Neural cell (in vitro differentiated cells): ENCODE data around the gene EXOC3L1. TPM values are rescaled to one million over a fixed set of nuclear protein-coding genes. Genes with fewer than 3 reads are reported as not detected.

Experiments
- H2AFZ ChIP-seq: fragments of 200-600, 300-800 bp; sonication (generic), shearing (Covaris generic); 2 replicates; pipeline ENCODE4 v1.6.0; 2014; ENCODE audit warnings: low read depth, mild to moderate bottlenecking, antibody characterized with exemption, low read length, moderate library complexity
- H3F3A ChIP-seq: fragments of 200-600 bp; shearing (Covaris generic); 2 replicates; pipeline ENCODE4 v1.6.1; 2016; ENCODE audit warnings: mild to moderate bottlenecking, moderate library complexity, mixed read lengths, antibody characterized with exemption, low read length; ENCODE audit not compliant: insufficient read depth, poor library complexity, severe bottlenecking
- H3K27ac ChIP-seq: fragments of 200-600, 300-800 bp; sonication (generic), shearing (Covaris generic); 2 replicates; pipeline ENCODE4 v1.5.1; 2014; ENCODE audit warnings: mild to moderate bottlenecking, low read length, moderate library complexity
- H3K27me3 ChIP-seq: fragments of 300-800, 200-600 bp; sonication (generic), shearing (Covaris generic); 2 replicates; pipeline ENCODE4 v1.6.0; 2014; ENCODE audit warnings: mild to moderate bottlenecking, low read depth, low read length, moderate library complexity; ENCODE audit not compliant: insufficient read depth
- H3K36me3 ChIP-seq: fragments of 300-800, 200-600 bp; sonication (generic), shearing (Covaris generic); 2 replicates; pipeline ENCODE4 v1.5.1; 2014; ENCODE audit warnings: mild to moderate bottlenecking, antibody characterized with exemption, low read length, moderate library complexity; ENCODE audit not compliant: insufficient read depth
- H3K4me2 ChIP-seq: fragments of 300-800, 200-600 bp; sonication (generic), shearing (Covaris generic); 2 replicates; pipeline ENCODE4 v1.6.0; 2014; ENCODE audit warnings: mild to moderate bottlenecking, low read length
- H3K4me3 ChIP-seq: fragments of 300-800, 200-600 bp; sonication (generic), shearing (Covaris generic); 2 replicates; pipeline ENCODE4 v1.5.1; 2014; ENCODE audit warnings: mild to moderate bottlenecking, low read length, moderate library complexity
- H3K79me2 ChIP-seq: fragments of 200-600 bp; shearing (Covaris generic); replicated peaks from 2 replicates; pipeline ENCODE4 v1.6.0; 2014; ENCODE audit warnings: mild to moderate bottlenecking, low read length, moderate library complexity; ENCODE audit not compliant: insufficient read depth
- H3K9ac ChIP-seq: fragments of 300-800, 200-600 bp; sonication (generic), shearing (Covaris generic); 2 replicates; pipeline ENCODE4 v1.6.1; 2016; ENCODE audit warnings: mild to moderate bottlenecking, low read length, mixed read lengths
- H3K9me2 ChIP-seq: fragments of 200-600 bp; shearing (Covaris generic); 2 replicates; pipeline ENCODE4 v1.6.1; 2016; ENCODE audit warnings: mild to moderate bottlenecking, low read length, mixed read lengths; ENCODE audit not compliant: insufficient read depth
- H3K9me3 ChIP-seq: fragments of 200-600, 300-800 bp; sonication (generic), shearing (Covaris generic); 2 replicates; pipeline ENCODE4 v1.6.1; 2016; ENCODE audit warnings: mild to moderate bottlenecking, mixed run types, low read length, moderate library complexity, mixed read lengths
- H4K20me1 ChIP-seq: fragments of 200-600 bp; shearing (Covaris generic); 2 replicates; pipeline ENCODE4 v1.6.1; 2016; ENCODE audit warnings: mild to moderate bottlenecking, mixed run types; ENCODE audit not compliant: insufficient read depth
- EP300 ChIP-seq: fragments of 450-650 bp; conservative IDR thresholded peaks from 2 replicates; pipeline ENCODE4 v1.6.1; 2014; ENCODE audit warnings: antibody characterized with exemption, mild to moderate bottlenecking, moderate library complexity; ENCODE audit not compliant: poor library complexity, severe bottlenecking
- EZH2 ChIP-seq: fragments of 200-600, 300-800 bp; shearing (Covaris generic), sonication (generic); IDR thresholded peaks from 2 replicates; pipeline ENCODE4 v1.6.1; 2014; ENCODE audit warnings: antibody characterized with exemption, low read length, borderline replicate concordance, mild to moderate bottlenecking; ENCODE audit not compliant: insufficient read depth, poor library complexity, severe bottlenecking
- MXI1 ChIP-seq: fragments of 450-650 bp; conservative IDR thresholded peaks from 2 replicates; pipeline ENCODE4 v1.6.1; 2014; ENCODE audit warnings: antibody characterized with exemption, mild to moderate bottlenecking; ENCODE audit not compliant: poor library complexity, severe bottlenecking
- POLR2AphosphoS5 ChIP-seq: IDR thresholded peaks from 2 replicates; pipeline ENCODE4 v1.6.1; 2012
- RAD21 ChIP-seq: fragments of 450-650 bp; conservative IDR thresholded peaks from 2 replicates; pipeline ENCODE4 v1.6.1; 2014; ENCODE audit warnings: antibody characterized with exemption, mild to moderate bottlenecking, moderate library complexity
- REST ChIP-seq: IDR thresholded peaks from 2 replicates; pipeline ENCODE4 v1.6.1; 2012; ENCODE audit warnings: borderline replicate concordance
- SMC3 ChIP-seq: fragments of 450-650 bp; conservative IDR thresholded peaks from 2 replicates; pipeline ENCODE4 v1.6.1; 2014; ENCODE audit warnings: antibody characterized with exemption, mild to moderate bottlenecking, moderate library complexity; ENCODE audit not compliant: poor library complexity
- TAF1 ChIP-seq: IDR thresholded peaks from 2 replicates; pipeline ENCODE4 v1.6.1; 2012; ENCODE audit warnings: low read depth
- polyA plus RNA-seq: library from polyadenylated mRNA; depleted of rRNA; stranded (reverse); fragments of >200 nt; gene quantifications from 2 replicates; pipeline ENCODE4 v1.2.3, GENCODE V29; 2014
- TF ChIP-seq, protein P1 (sequence below): fragments of 450-650 bp; IDR thresholded peaks from 2 replicates; pipeline ENCODE4 v1.5.1; 2014; ENCODE audit warnings: antibody characterized with exemption, mild to moderate bottlenecking, moderate library complexity; ENCODE audit not compliant: poor library complexity, severe bottlenecking

The EXOC3L1 gene
- polyA plus RNA-seq, 1 donor from 2014 or later: 0.43 TPM

GRCh38 chr16:67183627-67184452 lies 6.1 kb downstream of the EXOC3L1 start, which contains the start of gene MATCAP1:
Gene MATCAP1 (minus strand): TSS chr16:67183963. CDS start chr16:67180610, 3,353 bp downstream.
- no peaks in the 10 kb centered on the region for H3F3A ChIP-seq
- TF ChIP-seq EZH2: no peak
- TF ChIP-seq MXI1: peak; percentile 85
- TF ChIP-seq REST: no peak
- peak; percentile 22 for TF ChIP-seq SMC3
- TF ChIP-seq EP300: peak; percentile 69
- peak; percentile 66 for TF ChIP-seq TAF1
- peak; percentile 96 for TF ChIP-seq POLR2AphosphoS5
- TF ChIP-seq RAD21: no peak
- TF ChIP-seq, protein P1, sequence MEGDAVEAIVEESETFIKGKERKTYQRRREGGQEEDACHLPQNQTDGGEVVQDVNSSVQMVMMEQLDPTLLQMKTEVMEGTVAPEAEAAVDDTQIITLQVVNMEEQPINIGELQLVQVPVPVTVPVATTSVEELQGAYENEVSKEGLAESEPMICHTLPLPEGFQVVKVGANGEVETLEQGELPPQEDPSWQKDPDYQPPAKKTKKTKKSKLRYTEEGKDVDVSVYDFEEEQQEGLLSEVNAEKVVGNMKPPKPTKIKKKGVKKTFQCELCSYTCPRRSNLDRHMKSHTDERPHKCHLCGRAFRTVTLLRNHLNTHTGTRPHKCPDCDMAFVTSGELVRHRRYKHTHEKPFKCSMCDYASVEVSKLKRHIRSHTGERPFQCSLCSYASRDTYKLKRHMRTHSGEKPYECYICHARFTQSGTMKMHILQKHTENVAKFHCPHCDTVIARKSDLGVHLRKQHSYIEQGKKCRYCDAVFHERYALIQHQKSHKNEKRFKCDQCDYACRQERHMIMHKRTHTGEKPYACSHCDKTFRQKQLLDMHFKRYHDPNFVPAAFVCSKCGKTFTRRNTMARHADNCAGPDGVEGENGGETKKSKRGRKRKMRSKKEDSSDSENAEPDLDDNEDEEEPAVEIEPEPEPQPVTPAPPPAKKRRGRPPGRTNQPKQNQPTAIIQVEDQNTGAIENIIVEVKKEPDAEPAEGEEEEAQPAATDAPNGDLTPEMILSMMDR: no peak
- peak within 1 kb of the TSS; percentile 93 for H3K27ac ChIP-seq
- H2AFZ ChIP-seq: peak within 1 kb of the TSS; percentile 59
- H3K4me3 ChIP-seq: peak within 1 kb of the TSS; percentile 91
- no peaks in the 10 kb centered on the region for H3K9me2 ChIP-seq
- H4K20me1 ChIP-seq: no peaks in the 10 kb centered on the region
- H3K79me2 ChIP-seq: peaks cover 24% of the 10 kb centered on the region
- peak within 1 kb of the TSS; percentile 94 for H3K9ac ChIP-seq
- H3K9me3 ChIP-seq: no peaks in the 10 kb centered on the region
- H3K4me2 ChIP-seq: peak within 1 kb of the TSS; percentile 76
- H3K27me3 ChIP-seq: peaks cover 9% of the 10 kb centered on the region
- H3K36me3 ChIP-seq: no peaks in the 10 kb centered on the region

DNA sequence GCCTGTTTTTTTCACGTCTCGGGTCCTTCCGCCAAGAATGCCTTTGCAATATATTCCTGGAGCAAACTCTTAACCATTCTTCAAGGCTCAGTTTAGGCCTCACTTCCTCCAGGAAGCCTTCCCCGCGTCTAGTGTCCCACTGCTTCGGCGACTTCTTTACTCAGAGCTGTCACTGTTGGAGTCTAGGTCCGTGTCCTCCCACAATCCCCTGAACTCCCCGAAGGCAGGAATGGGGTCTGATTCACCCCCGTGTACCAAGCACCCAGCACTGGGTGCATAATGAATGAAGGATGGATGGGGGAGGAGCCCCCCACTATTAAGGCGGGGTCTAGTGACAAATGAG lies 6.7 kb downstream of the EXOC3L1 start:
- Histone ChIP-seq H3K9me3 (no peaks in the 10 kb centered on the region), H3K4me2 (peak overlapping the region; percentile 76), H3K9me2 (no peaks in the 10 kb centered on the region), H3K9ac (peak overlapping the region; percentile 94), H3K4me3 (peak overlapping the region; percentile 91), H3K27me3 (peaks cover 14% of the 10 kb centered on the region), H2AFZ (peak overlapping the region; percentile 59), H3K27ac (peak overlapping the region; percentile 93), H3K36me3 (no peaks in the 10 kb centered on the region), H3K79me2 (peaks cover 24% of the 10 kb centered on the region), H3F3A (no peaks in the 10 kb centered on the region), H4K20me1 (peaks cover 1% of the 10 kb centered on the region)
- TF ChIP-seq EZH2 (no peak), REST (no peak), SMC3 (no peak), POLR2AphosphoS5 (no peak), RAD21 (no peak), EP300 (no peak), MXI1 (no peak), TAF1 (no peak)
- TF ChIP-seq, protein P1: no peak
